NCI-H345 (cell line): ENCODE measurements around the gene RBBP9.
"Not testable (repeated sequence)": the region's sequence is repeated elsewhere in the genome, so short reads cannot be mapped to it uniquely, and the experiment has no call there.

Experiments used
- DNase-seq: peaks from one replicate; lab custom pipeline; 2025; lab: John Stamatoyannopoulos, UW

Gene RBBP9

DNA sequence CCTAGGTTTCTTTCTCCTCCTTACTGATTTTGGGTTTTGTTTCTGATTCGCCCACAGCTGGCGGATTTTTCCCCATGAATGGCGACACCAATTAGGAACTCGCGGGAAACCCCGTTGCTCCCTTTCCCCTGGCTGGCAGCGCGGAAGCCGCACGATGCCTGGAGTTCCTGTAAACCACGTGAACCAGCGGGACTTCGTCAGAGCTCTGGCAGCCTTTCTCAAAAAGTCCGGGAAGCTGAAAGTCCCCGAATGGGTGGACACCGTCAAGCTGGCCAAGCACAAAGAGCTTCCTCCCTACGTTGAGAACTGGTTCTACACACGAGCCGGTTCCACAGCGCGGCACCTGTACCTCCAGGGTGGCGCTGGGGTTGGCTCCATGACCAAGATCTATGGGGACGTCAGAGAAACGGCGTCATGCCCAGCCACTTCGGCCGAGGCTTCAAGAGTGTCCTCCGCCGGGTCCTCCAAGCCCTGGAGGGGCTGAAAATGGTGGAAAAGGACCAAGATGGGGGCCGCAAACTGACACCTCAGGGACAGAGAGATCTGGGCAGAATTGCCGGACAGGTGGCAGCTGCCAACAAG lies 7.5 kb upstream of the RBBP9 start:
- DNase-seq: no peak

DNA sequence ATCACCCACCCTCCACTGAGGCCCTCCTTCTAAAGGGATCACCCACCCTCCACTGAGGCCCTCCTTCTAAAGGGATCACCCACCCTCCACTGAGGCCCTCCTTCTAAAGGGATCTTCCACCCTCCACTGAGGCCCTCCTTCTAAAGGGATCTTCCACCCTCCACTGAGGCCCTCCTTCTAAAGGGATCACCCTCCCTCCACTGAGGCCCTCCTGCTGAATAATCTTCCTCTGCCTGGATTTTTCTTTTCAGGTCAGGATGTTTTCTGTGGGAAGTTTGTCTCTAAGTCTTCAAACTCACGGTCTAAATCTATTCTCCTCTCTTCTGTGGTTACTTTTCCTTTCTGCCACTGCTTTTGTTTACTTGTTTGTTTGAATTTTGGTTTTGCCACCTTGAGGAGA lies 4.6 kb upstream of the RBBP9 start:
- DNase-seq: not testable (repeated sequence)

DNA sequence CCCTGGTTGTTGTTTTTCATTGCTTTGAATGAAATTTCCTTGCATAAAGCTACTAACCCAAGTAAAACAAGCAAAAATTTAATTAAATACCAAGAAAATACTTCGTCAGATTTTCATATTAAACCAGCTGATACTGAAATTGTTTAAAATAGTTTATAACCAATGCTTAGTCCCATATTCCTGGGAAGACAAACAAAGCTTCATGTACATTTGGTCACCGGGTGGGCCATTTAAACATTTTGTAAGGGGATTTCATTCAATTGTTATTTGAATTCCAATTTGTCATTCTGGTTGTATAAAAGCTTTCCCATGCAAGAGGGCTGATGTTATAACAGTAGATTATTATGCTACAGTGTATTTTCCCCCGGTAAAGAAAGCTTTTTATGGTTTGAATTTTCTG lies 578 bp upstream of the RBBP9 start:
- DNase-seq: no peak

DNA sequence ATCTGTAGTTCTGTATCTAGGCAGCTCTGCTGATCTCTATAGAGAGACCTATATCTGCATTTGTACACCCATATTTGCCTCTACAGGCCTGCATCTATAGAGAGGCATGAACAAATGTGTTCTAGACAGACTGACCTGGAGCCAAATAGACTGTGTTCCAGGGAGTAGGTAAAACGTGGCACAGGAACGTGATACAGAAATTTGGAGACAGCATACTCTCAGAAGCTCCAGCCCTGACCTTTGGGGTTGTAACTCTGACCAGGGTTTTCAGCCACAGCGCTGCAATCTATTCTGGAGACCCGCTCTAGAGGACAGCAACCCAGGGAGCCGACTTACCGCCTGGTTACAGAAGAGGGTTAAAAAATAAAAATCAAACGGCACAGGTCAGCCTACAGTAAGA lies 983 bp downstream of the RBBP9 start:
- DNase-seq: peak; percentile 26

DNA sequence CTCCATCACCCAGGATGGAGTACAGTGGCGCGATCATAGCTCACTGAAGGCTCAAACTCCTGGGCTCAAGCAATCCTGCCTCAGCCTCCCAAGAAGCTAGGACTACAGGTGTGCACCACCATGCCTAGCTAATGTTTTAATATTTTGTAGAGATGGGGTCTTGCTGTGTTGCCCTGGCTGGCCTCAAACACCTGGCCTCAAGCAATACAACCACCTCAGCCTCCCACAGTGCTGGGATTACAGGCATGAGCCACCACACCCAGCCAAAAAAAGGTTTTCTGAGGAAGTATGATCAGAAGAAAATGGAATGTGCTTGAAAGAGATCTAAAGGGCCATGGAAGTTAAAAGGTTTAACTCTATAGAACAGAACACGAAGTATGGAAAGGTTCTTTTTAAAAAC lies 8.7 kb downstream of the RBBP9 start:
- no peak for DNase-seq

DNA sequence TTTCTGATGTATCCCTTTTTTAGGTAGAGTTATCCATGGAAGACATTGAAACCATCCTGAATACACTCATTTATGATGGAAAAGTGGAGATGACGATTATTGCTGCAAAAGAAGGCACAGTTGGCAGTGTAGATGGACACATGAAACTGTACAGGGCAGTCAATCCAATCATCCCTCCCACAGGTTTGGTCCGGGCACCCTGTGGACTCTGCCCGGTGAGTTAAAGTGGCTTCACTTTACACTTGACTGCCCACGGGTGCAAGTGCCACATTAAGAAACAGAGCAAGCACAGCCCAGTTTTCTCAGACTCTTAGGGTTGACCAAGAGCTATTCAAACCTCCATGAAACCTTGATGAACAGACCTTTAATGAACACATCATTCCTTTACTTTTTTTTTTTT lies 15.4 kb downstream of the RBBP9 start:
- no peak for DNase-seq

DNA sequence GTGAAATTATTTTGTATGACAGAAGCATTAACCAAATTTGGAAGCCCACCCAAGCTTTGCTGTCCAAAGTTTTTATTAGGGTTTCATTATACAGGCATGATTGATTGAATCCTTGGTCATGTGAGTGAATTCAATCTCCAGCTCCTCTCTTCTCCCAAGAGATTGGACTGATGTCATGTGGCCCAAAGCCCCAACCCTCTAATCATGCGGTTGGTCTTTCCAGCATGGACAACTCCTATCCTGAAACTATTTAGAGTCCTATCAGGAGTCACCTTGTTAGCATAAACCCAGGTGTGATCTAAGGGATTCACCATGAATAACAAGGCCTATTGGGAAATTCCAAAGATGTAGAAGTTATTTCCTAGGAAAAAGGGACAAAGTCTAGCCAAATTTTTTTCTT lies 19.2 kb downstream of the RBBP9 start:
- no peak for DNase-seq

DNA sequence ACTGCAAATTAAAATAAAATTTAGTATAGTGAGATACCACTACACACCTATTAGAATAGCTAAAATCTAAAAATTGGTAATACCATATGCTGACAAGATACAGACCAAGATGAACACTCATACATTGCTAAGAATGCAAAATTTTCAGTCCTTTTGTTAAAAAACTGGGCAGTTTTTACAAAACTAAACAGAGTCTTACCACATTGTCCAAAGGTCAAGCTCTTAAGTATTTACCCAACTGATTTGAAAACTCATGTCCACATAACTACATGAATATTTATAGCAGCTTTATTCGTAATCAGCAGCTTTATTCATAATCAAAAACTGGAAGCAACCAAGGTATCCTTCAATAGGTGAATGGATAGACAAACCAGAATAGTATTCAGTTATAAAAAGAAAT lies 19.8 kb downstream of the RBBP9 start:
- no peak for DNase-seq

DNA sequence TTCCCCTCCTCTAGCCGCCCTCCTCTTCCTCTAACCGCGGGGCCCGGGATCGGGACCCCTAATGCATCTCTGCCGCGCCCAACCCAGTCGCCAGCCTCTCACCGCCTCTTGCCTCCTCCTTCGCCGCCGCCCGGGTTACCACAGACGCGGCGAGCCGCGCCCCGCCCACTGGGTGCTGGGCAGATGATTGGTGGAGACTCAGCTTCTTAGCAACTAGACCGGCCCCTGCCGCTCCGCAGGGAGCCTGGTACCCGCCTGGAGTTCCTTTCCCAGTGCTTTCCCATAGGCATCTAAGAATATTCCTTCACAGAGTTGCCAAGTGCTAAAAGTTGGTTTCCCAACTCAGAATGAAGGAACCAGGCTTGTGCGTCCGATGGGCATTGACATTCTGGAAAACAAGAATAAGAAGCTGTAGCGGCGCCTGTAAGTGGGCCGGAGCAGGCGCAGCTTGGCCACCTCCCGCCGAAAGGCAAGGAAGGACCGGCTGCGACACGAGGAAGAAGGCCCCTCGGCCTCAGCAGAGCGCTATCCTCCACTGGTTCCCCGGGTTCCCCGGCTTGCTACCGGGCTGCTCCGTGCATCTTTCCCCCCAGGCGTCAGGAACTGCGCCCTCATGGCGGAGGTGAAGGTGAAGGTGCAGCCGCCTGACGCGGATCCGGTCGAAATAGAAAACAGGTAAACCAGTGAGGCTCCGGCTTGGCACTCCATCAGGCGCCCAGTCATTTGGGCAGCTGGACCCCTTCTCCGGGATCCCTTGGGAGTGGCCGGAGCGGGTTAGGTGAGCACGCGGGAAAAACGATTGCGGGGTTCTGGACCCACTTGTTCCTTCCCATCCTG lies 29.9 kb downstream of the RBBP9 start, which contains the start of the genes DZANK1 and POLR3F:
DZANK1 (minus strand) TSS at position 137 of the 837 bp plus-strand sequence. CDS start 1,672 bp downstream, outside the sequence.
POLR3F (plus strand) TSS at position 497 of the 837 bp plus-strand sequence; CDS start at position 614, 117 bp downstream.
- peak; percentile 98 for DNase-seq

DNA sequence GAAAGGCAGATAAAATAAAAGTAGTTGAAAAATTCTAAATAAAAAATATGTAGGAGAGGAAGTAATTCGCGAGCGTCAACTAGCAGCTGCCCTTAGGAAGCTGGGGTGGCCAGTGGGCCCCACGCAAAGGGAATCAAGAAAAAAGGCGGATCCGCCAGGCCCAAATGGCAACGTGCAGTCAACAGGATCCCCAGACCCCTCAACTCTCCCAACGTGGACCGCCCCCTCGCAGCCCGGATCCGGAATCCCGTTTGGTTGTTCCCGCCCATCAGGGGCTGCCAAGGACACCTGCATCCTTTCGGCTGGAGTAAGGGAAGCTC lies 30.5 kb downstream of the RBBP9 start:
- DNase-seq: no peak

DNA sequence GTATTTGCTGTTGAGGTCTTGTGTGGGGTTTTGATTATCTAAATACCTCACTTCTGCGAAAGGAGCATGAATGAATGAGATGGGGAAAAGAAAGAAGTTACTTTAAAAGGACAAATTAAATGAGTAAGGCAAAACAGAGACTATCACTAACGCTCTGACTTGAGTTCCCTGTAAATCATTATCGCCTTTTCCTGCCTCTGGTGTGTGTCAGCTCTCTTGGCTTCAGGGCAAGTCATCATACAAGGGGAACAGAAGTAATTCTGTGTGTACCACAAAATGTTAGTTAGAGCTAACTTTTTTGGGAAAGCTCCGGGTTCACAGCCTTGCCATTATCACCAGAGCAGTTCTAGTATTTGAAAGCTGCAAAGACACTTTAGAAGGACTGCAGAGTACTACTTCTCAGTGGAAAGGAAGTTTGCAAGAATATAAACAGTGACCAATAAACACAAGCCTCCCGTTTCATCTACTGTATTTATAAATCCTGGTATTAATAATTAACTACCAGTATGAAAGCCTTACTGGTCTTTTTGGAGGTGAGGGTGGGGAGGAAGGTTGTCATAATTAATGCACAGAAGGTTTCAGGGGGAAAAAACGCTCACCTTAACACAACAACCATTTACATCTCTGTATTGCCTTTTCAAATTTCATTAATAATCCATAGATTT lies 31.4 kb downstream of the RBBP9 start:
- no peak for DNase-seq

DNA sequence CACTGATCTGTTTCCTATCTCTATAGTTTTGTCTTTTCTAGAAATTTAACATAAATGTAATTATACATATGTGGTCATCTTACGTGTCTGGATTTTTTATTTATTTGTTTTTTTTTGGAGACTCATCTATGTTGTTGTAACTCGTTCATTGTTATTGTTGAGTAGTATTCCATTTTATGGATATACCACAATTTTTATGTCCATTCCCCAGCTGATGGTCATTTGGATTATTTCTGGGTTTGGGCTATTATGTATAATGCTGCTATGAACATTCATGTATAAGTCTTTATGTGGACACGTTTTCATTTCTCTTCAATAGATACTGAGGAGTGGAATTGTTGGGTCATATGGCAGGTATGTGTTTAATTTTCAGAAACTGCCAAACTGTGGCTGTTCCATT lies 40.4 kb downstream of the RBBP9 start:
- DNase-seq: no peak

DNA sequence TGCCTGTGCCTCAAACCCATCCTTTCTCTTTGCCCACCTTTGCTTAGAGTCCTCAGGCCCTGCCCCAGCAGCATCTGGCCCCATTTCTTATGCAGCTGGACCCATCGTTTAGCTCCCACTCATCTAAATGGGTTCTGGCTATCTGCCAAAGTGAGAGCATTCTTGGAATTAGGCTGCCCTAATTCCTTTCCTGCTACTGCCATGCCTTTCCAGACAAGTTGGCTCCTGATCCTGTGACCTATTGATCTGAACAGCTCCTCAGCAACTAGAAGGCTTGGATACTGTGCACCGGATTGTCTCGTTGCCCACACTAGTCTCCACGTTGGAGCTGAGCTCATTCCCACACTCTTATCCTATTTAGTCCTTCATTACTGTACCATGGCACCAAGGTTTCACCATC lies 53.1 kb downstream of the RBBP9 start:
- no peak for DNase-seq

DNA sequence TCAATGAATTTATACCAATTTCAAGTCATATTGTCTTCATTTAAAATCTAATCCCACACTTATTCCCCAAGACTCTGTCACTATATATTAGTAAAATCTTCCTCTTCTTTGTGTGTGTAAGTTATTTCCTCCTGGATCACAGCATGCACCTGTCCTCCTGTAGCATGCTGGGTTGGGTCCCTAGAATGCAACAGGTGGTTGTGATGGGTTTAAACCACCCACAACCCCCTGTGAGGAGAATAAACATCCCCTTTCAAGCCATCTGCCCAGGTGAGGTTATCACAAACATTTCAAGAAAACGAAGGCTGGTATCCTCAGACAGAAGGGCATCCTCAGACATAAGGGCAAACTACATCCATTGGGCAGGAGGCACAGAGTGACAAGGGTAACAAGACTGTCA lies 56.6 kb downstream of the RBBP9 start:
- peak; percentile 25 for DNase-seq

DNA sequence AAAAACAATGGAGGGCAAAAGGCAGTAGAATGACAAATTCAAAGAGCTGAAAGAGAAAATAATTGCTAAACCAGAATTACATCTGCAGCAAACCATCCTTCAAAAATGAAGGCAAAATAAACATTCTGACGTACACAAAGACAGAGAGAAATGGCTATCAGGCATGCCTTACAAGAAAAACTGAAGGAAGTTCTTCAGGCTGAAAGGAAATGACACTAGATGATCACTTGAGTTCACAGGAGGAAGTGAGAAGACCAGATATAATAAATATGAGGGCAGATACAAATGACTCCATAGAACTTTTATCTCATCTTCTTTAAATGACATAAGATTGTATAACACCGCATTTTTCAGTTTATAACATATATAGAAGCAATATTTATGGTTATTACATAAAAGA lies 60.2 kb downstream of the RBBP9 start:
- no peak for DNase-seq
